ENCODE measurements around the gene TIAL1.

- TF ChIP-seq CTCF (conservative IDR thresholded peaks at IDR 0.05; ENCODE audit: low read length), result no peak
- TF ChIP-seq EZH2phosphoT487 (IDR thresholded peaks at IDR 0.05; ENCODE audit: borderline replicate concordance), result no peak
These were observed 17.9 kb upstream of the TIAL1 start for GRCh38 chr10:119614686-119615085.

All from Loucy (cell line).